ENCODE results near the gene LAMC1.

The LAMC1 gene

DNA sequence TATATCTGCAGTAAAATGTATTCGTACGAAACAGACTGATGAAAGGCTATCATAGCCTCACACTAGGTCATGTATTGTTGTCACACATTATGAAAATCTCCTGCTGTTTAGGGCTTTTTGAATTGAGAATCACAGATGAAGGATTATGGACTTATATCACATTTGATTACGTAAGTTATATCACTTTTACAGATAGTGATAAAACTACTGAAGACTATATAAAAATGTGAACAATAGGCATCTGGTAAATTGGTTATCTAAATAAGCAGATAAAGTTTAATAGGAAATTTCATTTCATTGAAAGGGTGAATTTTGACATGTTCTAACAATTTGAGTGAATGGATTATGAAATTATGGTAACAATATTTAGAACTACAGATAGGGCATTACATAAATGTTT is 20.0 kb downstream of the LAMC1 start:
- no peaks in the 10 kb centered on the region for H3K27me3 ChIP-seq (ENCODE audit: control insufficient read depth, insufficient read depth, low read length)
- no peaks in the 10 kb centered on the region for H3K9me3 ChIP-seq (ENCODE audit: control insufficient read depth, insufficient read depth, low read length)
- H3K4me3 ChIP-seq (ENCODE audit: low read length) = no peak overlapping the region
- no CpG with 5 or more reads among the region's 3 CpGs for WGBS (ENCODE audit: insufficient coverage, insufficient read length)
- H3K36me3 ChIP-seq (ENCODE audit: control insufficient read depth, insufficient read depth, low read length) = no peaks in the 10 kb centered on the region
- H3K4me1 ChIP-seq (ENCODE audit: control insufficient read depth, insufficient read depth, low read length) = no peaks in the 10 kb centered on the region; the same call in 1 of the 2 replicates
- H3K27ac ChIP-seq (ENCODE audit: low read length) = no peak overlapping the region
- DNase-seq (ENCODE audit: low read depth, low spot score) = no peak

DNA sequence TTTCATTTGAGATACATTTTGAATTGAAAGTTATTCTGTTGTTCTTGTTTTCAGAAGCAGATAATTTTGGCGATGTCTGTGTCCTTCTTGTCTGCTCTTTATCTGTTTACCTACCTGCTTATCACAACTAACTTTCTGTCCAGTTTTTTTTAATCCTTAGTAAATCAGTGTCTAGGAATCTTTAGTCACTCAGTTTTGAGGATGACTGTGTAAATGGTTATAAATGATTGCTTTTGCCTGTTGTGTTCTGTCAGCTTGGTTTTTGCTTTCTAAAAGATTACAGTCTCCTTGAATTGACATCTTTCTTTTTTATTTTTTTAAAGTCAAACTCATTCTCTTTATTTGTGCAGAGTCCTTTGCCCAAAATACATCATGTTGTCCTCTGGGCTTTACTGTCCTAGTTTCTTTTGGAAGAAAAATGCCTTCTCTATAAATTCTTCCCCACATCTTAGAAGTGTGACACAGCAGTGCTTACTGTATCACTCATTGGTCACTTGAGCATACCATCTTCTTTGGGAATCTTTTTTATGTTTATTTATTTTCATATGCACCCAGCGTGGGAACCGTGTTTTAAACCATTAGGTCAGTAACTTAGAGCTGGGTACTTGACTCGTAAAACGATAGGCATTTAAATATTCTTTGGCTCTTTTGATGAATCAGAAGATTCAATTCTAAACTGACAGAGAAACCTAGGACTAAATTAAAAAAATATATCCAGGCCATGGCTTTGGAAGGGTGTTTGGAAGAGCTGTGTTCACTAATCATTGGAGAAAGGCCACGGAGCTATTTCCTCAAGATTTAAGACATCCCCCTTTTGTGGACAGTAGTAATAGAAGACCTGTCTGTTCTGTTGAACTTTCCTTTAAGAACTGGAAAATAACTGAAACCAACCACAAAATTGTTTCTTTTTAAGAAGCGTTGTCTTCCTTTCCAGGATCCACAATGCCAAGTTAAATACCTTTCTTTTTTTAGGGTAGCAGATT is 20.9 kb downstream of the LAMC1 start:
- Histone ChIP-seq H3K4me1 (ENCODE audit: control insufficient read depth, insufficient read depth, low read length) (no peaks in the 10 kb centered on the region), H3K36me3 (ENCODE audit: control insufficient read depth, insufficient read depth, low read length) (no peaks in the 10 kb centered on the region), H3K9me3 (ENCODE audit: control insufficient read depth, insufficient read depth, low read length) (no peaks in the 10 kb centered on the region), H3K27me3 (ENCODE audit: control insufficient read depth, insufficient read depth, low read length) (no peaks in the 10 kb centered on the region), H3K4me3 (ENCODE audit: low read length) (no peak overlapping the region), H3K27ac (ENCODE audit: low read length) (no peak overlapping the region)
- WGBS (ENCODE audit: insufficient coverage, insufficient read length) = no CpG with 5 or more reads among the region's 7 CpGs
- no peak for DNase-seq (ENCODE audit: low read depth, low spot score)

- no peaks in the 10 kb centered on the region for H3K4me1 ChIP-seq (ENCODE audit: control insufficient read depth, insufficient read depth, low read length)
- WGBS (ENCODE audit: insufficient coverage, insufficient read length) = no CpG with 5 or more reads among the region's 2 CpGs
- H3K27me3 ChIP-seq (ENCODE audit: control insufficient read depth, insufficient read depth, low read length) = no peaks in the 10 kb centered on the region
- no peak overlapping the region for H3K27ac ChIP-seq (ENCODE audit: low read length)
- no peak overlapping the region for H3K4me3 ChIP-seq (ENCODE audit: low read length)
- H3K9me3 ChIP-seq (ENCODE audit: control insufficient read depth, insufficient read depth, low read length) = no peaks in the 10 kb centered on the region
- DNase-seq (ENCODE audit: low read depth, low spot score) = no peak
- H3K36me3 ChIP-seq (ENCODE audit: control insufficient read depth, insufficient read depth, low read length) = no peaks in the 10 kb centered on the region
Measured at GRCh38 chr1:183044893-183045649, 21.9 kb downstream of the LAMC1 start.

DNA sequence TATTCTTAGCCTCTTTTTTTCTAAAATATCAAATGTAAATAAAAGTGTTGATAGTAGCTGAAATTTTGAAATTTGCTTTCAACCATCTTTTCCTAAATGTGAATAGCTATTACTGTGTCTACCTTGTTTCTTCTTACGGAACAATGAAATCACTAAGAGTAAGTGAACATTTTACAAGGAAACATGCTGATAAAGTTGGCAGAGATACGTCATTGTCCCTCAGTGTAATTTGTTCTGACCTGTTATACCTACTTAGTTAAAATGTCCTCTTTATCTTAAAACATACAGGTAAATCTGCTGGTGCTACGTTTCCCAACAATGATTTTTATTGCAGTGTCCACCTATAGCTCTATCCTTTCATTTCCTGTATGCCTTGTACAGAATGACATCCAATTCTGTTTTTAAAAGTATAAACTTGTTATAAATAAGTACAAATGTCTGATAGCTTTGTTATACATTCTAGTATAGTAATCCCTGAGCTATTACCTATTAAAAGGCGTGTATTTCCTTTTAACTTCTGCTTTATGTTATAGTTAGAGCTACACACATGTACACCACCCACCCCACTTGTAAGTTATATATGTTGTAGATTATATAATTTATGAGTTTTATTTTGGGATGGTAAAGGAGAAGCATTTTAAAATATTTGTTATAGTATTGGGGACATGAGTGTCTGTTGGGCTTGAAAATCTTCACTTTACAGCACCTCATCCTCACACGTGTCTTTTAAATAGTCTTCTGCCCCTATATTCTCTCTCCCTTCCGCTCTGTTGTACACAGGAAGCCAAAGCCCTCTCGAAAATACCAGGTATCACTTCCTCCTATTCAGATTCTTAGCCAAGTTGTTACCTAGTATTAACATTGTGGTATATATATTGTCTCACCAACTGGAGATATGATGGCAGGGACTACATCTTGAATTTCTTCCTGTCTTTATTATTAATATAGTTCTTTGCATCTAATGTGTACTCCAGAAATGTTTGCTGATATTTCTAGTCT is 25.2 kb downstream of the LAMC1 start:
- DNase-seq (ENCODE audit: low read depth, low spot score) = no peak
- WGBS (ENCODE audit: insufficient coverage, insufficient read length) = no CpG with 5 or more reads among the region's 7 CpGs
- Histone ChIP-seq H3K4me1 (ENCODE audit: control insufficient read depth, insufficient read depth, low read length) (no peaks in the 10 kb centered on the region), H3K4me3 (ENCODE audit: low read length) (no peak overlapping the region), H3K27me3 (ENCODE audit: control insufficient read depth, insufficient read depth, low read length) (no peaks in the 10 kb centered on the region), H3K36me3 (ENCODE audit: control insufficient read depth, insufficient read depth, low read length) (no peaks in the 10 kb centered on the region), H3K9me3 (ENCODE audit: control insufficient read depth, insufficient read depth, low read length) (no peaks in the 10 kb centered on the region), H3K27ac (ENCODE audit: low read length) (no peak overlapping the region)

DNA sequence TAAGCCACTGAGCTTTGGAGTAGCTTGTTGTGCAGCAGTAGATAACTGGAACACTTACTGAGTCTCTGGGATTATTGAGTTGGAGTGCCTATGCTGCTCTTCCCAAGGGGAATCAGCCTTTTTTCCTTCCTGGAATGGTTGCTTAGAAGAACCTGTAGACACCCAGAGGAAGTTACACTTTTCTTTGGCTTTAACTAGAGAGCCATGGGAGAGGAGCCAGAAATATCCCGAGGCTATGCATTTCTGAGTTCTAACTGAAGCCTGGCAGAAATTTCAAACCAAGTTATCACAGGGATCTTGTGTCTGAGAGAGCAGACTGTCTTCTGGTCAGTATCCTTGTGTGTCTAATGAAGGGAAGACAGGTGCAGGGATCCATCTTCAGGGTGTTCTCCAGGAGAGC is 28.3 kb downstream of the LAMC1 start:
- H3K36me3 ChIP-seq (ENCODE audit: control insufficient read depth, insufficient read depth, low read length) = no peaks in the 10 kb centered on the region
- no peak for DNase-seq (ENCODE audit: low read depth, low spot score)
- H3K27me3 ChIP-seq (ENCODE audit: control insufficient read depth, insufficient read depth, low read length) = no peaks in the 10 kb centered on the region
- H3K9me3 ChIP-seq (ENCODE audit: control insufficient read depth, insufficient read depth, low read length) = no peaks in the 10 kb centered on the region
- H3K4me3 ChIP-seq (ENCODE audit: low read length) = no peak overlapping the region
- H3K27ac ChIP-seq (ENCODE audit: low read length) = no peak overlapping the region
- WGBS (ENCODE audit: insufficient coverage, insufficient read length) = no CpG with 5 or more reads among the region's 1 CpG
- H3K4me1 ChIP-seq (ENCODE audit: control insufficient read depth, insufficient read depth, low read length) = no peaks in the 10 kb centered on the region

DNA sequence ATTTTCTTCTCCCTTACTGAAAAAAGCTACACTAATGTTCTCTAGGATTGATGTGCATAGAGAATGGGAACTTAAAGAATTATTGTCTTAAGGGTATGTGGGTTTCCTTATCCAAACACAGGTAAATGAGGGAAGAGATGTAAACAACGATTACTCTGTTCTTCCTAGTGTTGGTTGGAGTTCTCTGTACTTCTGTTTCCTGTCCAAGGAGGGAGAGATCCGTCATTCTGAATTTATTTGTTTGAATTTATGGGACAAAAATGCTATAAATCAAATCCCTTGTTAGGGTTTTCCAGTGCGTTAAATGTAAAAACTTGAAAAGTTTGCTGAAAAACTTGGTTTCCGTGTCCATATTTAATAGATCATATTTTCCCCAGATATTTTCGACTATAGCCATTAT is 29.6 kb downstream of the LAMC1 start:
- Histone ChIP-seq H3K36me3 (ENCODE audit: control insufficient read depth, insufficient read depth, low read length) (no peaks in the 10 kb centered on the region), H3K27me3 (ENCODE audit: control insufficient read depth, insufficient read depth, low read length) (no peaks in the 10 kb centered on the region), H3K27ac (ENCODE audit: low read length) (no peak overlapping the region), H3K9me3 (ENCODE audit: control insufficient read depth, insufficient read depth, low read length) (no peaks in the 10 kb centered on the region), H3K4me3 (ENCODE audit: low read length) (no peak overlapping the region), H3K4me1 (ENCODE audit: control insufficient read depth, insufficient read depth, low read length) (no peaks in the 10 kb centered on the region)
- DNase-seq (ENCODE audit: low read depth, low spot score) = no peak
- no CpG with 5 or more reads among the region's 5 CpGs for WGBS (ENCODE audit: insufficient coverage, insufficient read length)

- DNase-seq (ENCODE audit: low read depth, low spot score) = no peak
- no CpG with 5 or more reads among the region's 2 CpGs for WGBS (ENCODE audit: insufficient coverage, insufficient read length)
- no peak overlapping the region for H3K27ac ChIP-seq (ENCODE audit: low read length)
- no peaks in the 10 kb centered on the region for H3K9me3 ChIP-seq (ENCODE audit: control insufficient read depth, insufficient read depth, low read length)
- H3K36me3 ChIP-seq (ENCODE audit: control insufficient read depth, insufficient read depth, low read length) = no peaks in the 10 kb centered on the region
- no peaks in the 10 kb centered on the region for H3K4me1 ChIP-seq (ENCODE audit: control insufficient read depth, insufficient read depth, low read length)
- no peaks in the 10 kb centered on the region for H3K27me3 ChIP-seq (ENCODE audit: control insufficient read depth, insufficient read depth, low read length)
- H3K4me3 ChIP-seq (ENCODE audit: low read length) = no peak overlapping the region
Measured at GRCh38 chr1:183058851-183059502, 35.8 kb downstream of the LAMC1 start.

- DNase-seq (ENCODE audit: low read depth, low spot score) = no peak
- Histone ChIP-seq H3K27me3 (ENCODE audit: control insufficient read depth, insufficient read depth, low read length) (no peaks in the 10 kb centered on the region), H3K9me3 (ENCODE audit: control insufficient read depth, insufficient read depth, low read length) (no peaks in the 10 kb centered on the region), H3K36me3 (ENCODE audit: control insufficient read depth, insufficient read depth, low read length) (no peaks in the 10 kb centered on the region), H3K27ac (ENCODE audit: low read length) (no peak overlapping the region), H3K4me3 (ENCODE audit: low read length) (no peak overlapping the region), H3K4me1 (ENCODE audit: control insufficient read depth, insufficient read depth, low read length) (no peaks in the 10 kb centered on the region)
Measured at GRCh38 chr1:183061194-183061593, 38.0 kb downstream of the LAMC1 start.

- no CpG with 5 or more reads among the region's 1 CpG for WGBS (ENCODE audit: insufficient coverage, insufficient read length)
- no peaks in the 10 kb centered on the region for H3K27me3 ChIP-seq (ENCODE audit: control insufficient read depth, insufficient read depth, low read length)
- H3K27ac ChIP-seq (ENCODE audit: low read length) = no peak overlapping the region
- no peaks in the 10 kb centered on the region for H3K36me3 ChIP-seq (ENCODE audit: control insufficient read depth, insufficient read depth, low read length)
- no peaks in the 10 kb centered on the region for H3K9me3 ChIP-seq (ENCODE audit: control insufficient read depth, insufficient read depth, low read length)
- DNase-seq (ENCODE audit: low read depth, low spot score) = no peak
- no peak overlapping the region for H3K4me3 ChIP-seq (ENCODE audit: low read length)
- no peaks in the 10 kb centered on the region for H3K4me1 ChIP-seq (ENCODE audit: control insufficient read depth, insufficient read depth, low read length)
Measured at GRCh38 chr1:183063349-183063748, 40.1 kb downstream of the LAMC1 start.

Measured in iPS DF 6.9 (cell line).